ENCODE data around the gene FCHSD1. TPM values are rescaled to one million over a fixed set of nuclear protein-coding genes. Genes with fewer than 3 reads are reported as not detected.

The FCHSD1 gene
- total and polyA plus RNA-seq, 2 donors (not counting 3 experiments of a cell fraction or from before 2014, with no cell fraction given), result 35.1 to 37.0 TPM

GRCh38 chr5:141639357-141640050 is 11.7 kb downstream of the FCHSD1 start:
- H4K20me1 ChIP-seq (replicated peaks; ENCODE audit: control insufficient read depth, extremely low read depth, insufficient read depth, low read length), result peaks cover 5% of the 10 kb centered on the region
- dilution Hi-C loops (cut with MboI; ENCODE audit: extremely low pct_ligation_motif_present, low sequenced_read_pairs), result no loop called here
- DNase-seq (ENCODE audit: low read depth, low spot score) (no peak), FAIRE-seq (no peak)
- H3K9me3 ChIP-seq (replicated peaks; ENCODE audit: control insufficient read depth, insufficient read depth, low read length), result no peaks in the 10 kb centered on the region
- intact Hi-C loops (cut with micrococcal nuclease), result no loop called here
- H3K79me2 ChIP-seq (ENCODE audit: control insufficient read depth, insufficient read depth, low read length), result peaks cover 19% of the 10 kb centered on the region
- H3K9me1 ChIP-seq (replicated peaks; ENCODE audit: control insufficient read depth, extremely low read depth, insufficient read depth, low read length), result no peaks in the 10 kb centered on the region
- H3K9ac ChIP-seq (replicated peaks; ENCODE audit: extremely low read depth, insufficient read depth, low read length), result no peak overlapping the region
- H3K36me3 ChIP-seq (ENCODE audit: control insufficient read depth in 2 of 2, extremely low read depth in 1 of 2, insufficient read depth in 2 of 2, low read length in 2 of 2), result peaks cover 0 to 8% of the 10 kb centered on the region in 2 experiments
- CTCF ChIA-PET, result interaction anchor here (5.2 to 14.7 kb wide), 2 partner anchors 21 to 48 kb away, joined by 57 to 163 read pairs; partner anchors contain the start of gene DIAPH1
- H2AFZ ChIP-seq (ENCODE audit: low read depth, low read length), result no peak overlapping the region
- H3K4me1 ChIP-seq (ENCODE audit: control insufficient read depth, extremely low read depth, insufficient read depth, low read length), result peaks cover 23% of the 10 kb centered on the region
- H3K4me2 ChIP-seq (ENCODE audit: insufficient read depth, low read length), result no peak overlapping the region
- POLR2A ChIA-PET, result no interaction called here
- H3K27me3 ChIP-seq (ENCODE audit: control insufficient read depth in 2 of 2, insufficient read depth in 2 of 2, low read length in 2 of 2), result no peaks in the 10 kb centered on the region
- no TSS peak for BruUV-seq (replicated peaks)
- no peak overlapping the region for H3K27ac ChIP-seq (ENCODE audit: insufficient read depth, low read depth, low read length)
- H3K4me3 ChIP-seq (replicated peaks in 1 of 3; ENCODE audit: insufficient read depth in 1 of 3, low read depth in 1 of 3, low read length in 3 of 3), result no peak overlapping the region
- no peak for TF ChIP-seq GATA2 (IDR thresholded peaks at IDR 0.05; ENCODE audit: insufficient read depth, insufficient read length, low read depth, low read length)
- no peak for TF ChIP-seq EZH2 (IDR thresholded peaks at IDR 0.05; ENCODE audit: borderline replicate concordance, low read depth, low read length, severe bottlenecking)
- no peak for TF ChIP-seq MYC (IDR thresholded peaks at IDR 0.05; ENCODE audit: low read depth, low read length)
- TF ChIP-seq CTCF (IDR thresholded peaks at IDR 0.05; ENCODE audit: extremely low read depth in 1 of 2, insufficient read depth in 1 of 2, low read depth in 1 of 2, low read length in 2 of 2), result no peak
- no peak for TF ChIP-seq POLR2AphosphoS5 (IDR thresholded peaks at IDR 0.05; ENCODE audit: insufficient read depth, low read depth, low read length)
- no peak for TF ChIP-seq MAX (IDR thresholded peaks at IDR 0.05; ENCODE audit: insufficient read depth, insufficient read length)
- no peak for TF ChIP-seq POLR2A (IDR thresholded peaks at IDR 0.05; ENCODE audit: low read depth, low read length)
- no peak for TF ChIP-seq FOS (IDR thresholded peaks at IDR 0.05; ENCODE audit: borderline replicate concordance, insufficient read depth, low read length)
- TF ChIP-seq JUN (IDR thresholded peaks at IDR 0.05; ENCODE audit: borderline replicate concordance, insufficient read depth, insufficient read length, low read depth), result no peak

Measured in endothelial cell of umbilical vein (primary cell).